GM23338 (cell line): Measurements from ENCODE around the gene RNASEH2A.
A peak's percentile ranks its signal among the peaks of the same experiment; 100 is the strongest.

Experiments
- CREB1 ChIP-seq: fragments of 250-450 bp; sonication (Bioruptor Pico); IDR thresholded peaks from 2 replicates; pipeline ENCODE4 v1.5.0; 2020; ENCODE audit warnings: low read depth, mild to moderate bottlenecking, moderate library complexity
- CTCF ChIP-seq, 2 experiments: fragments of 200-600 bp in 1 of 2; sonication (generic) in 1 of 2; conservative IDR thresholded peaks; 2 replicates each; pipeline versions ENCODE4 v1.5.1 to v1.6.1; 2016 to 2017; ENCODE audit warnings: antibody characterized with exemption in 2 of 2, low read depth in 2 of 2, mild to moderate bottlenecking in 2 of 2, moderate library complexity in 1 of 2
- EZH2 ChIP-seq: fragments of 200-600 bp; sonication (generic); IDR thresholded peaks from one replicate; pipeline ENCODE4 v1.8.0; 2017; ENCODE audit warnings: antibody characterized with exemption, mild to moderate bottlenecking, low read depth; ENCODE audit not compliant: unreplicated experiment
- EZH2phosphoT487 ChIP-seq: fragments of 200-600 bp; sonication (generic); IDR thresholded peaks from one replicate; pipeline ENCODE4 v1.8.1; 2018; ENCODE audit warnings: antibody characterized with exemption; ENCODE audit not compliant: unreplicated experiment
- POLR2AphosphoS5 ChIP-seq: IDR thresholded peaks from 2 replicates; pipeline ENCODE4 v1.6.1; 2016; ENCODE audit warnings: antibody characterized with exemption, low read depth

DNA sequence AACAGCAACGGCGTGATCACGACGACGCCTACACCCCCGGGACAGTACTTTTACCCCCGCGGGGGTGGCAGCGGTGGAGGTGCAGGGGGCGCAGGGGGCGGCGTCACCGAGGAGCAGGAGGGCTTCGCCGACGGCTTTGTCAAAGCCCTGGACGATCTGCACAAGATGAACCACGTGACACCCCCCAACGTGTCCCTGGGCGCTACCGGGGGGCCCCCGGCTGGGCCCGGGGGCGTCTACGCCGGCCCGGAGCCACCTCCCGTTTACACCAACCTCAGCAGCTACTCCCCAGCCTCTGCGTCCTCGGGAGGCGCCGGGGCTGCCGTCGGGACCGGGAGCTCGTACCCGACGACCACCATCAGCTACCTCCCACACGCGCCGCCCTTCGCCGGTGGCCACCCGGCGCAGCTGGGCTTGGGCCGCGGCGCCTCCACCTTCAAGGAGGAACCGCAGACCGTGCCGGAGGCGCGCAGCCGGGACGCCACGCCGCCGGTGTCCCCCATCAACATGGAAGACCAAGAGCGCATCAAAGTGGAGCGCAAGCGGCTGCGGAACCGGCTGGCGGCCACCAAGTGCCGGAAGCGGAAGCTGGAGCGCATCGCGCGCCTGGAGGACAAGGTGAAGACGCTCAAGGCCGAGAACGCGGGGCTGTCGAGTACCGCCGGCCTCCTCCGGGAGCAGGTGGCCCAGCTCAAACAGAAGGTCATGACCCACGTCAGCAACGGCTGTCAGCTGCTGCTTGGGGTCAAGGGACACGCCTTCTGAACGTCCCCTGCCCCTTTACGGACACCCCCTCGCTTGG, 14.1 kb upstream of the RNASEH2A start:
- TF ChIP-seq CTCF (conservative IDR thresholded peaks at IDR 0.05; ENCODE audit: low read depth in 2 of 2) (no peak), EZH2phosphoT487 (no peak), EZH2 (no peak), POLR2AphosphoS5 (0 out of 2 replicates have a peak, but pooled peaks have one; percentile 52), CREB1 (CRISPR knock-in tag) (peak; percentile 7)
